ELF-1 (cell line): ENCODE data around the gene PPP1R14B.
A peak's percentile ranks its signal among the peaks of the same experiment; 100 is the strongest.

ENCODE experiments used
- DNase-seq: peaks from one replicate; pipeline ENCODE4 v3.0.0-alpha.2; 2016; ENCODE audit warnings: low read depth, low spot score

Gene PPP1R14B, protein sequence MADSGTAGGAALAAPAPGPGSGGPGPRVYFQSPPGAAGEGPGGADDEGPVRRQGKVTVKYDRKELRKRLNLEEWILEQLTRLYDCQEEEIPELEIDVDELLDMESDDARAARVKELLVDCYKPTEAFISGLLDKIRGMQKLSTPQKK

DNA sequence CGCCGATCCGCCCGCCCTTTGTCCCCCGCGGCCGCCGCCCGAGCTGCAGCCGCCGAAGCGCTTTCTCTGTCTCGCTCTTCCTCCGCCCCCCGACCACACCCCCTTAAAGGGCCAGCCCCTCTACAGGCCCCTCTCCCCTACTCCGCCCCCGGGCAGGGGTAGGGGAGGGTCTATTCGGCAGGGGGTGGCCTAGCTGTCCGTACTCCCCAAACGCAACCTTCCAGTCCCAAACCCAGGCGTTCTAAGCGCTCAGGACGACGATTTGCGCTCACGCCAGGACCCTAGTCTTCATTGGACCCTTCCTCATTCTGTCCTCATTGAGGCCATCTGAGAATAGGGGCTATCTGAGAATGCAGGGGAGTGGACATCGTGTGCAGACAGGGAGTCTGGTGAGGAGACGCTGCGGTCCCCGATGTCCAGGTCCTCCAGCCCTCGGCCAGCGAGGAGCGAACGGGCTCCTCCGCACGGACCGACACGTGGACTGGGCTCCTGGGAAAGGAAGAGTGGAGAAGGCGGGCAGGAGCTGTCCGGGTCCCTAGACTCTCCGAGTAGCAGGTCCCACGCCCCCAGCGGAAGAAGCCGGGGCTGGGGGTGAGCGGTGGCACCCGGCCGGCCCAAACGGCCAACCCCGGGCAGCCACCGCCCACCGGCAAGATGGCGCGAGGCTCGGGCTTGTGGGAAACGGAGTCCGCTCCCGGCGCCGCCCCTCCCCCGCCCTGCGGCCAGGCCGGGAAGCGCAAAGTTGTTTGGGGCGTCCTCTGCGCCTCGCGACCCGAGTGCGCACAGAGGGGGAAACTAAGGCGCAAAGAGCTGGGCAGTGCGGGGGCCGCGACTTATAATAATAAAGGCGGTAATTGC lies at the start of gene PPP1R14B:
TSS of gene PPP1R14B (minus strand) at position 73 of the 858 bp plus-strand sequence. CDS start 270 bp downstream, outside the sequence.
- peak; percentile 94 for DNase-seq

DNA sequence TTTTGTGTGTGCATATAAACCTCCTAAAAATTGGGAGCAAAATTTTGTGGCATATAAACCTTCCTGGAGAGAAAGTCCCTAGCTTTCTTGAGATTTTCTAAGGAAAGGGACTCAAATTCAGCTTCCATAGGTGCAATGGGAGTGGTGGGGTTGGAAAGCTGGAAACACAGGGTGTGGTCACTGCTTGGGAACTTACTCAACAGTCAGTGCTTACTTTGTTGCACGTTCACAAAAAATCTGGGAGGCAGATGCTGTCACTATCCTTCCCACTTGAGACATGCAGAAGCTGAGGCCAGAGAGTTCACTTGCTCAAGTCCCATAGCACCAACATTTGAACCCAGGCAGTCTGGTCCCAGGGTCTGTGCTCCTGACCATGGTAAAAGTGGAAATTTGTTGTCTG lies 49.5 kb upstream of the PPP1R14B start:
- no peak for DNase-seq

DNA sequence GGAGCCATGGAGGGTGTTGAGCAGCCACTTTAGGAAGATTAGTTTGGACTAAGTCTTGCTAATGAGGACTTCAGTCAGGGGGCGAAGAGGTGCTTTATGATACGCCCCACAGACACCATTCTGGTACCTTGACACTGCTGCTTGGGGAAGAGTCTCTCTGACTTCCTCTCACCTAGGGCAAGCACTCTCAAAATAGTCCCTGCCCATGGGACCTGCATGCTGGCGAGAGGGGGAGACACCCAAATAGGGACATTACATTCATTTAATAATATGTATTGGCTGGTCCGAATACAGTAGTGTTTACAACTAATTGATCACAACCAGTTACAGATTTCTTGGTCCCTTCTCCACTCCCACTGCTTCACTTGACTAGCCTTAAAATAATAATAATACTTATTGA lies 49.0 kb upstream of the PPP1R14B start:
- no peak for DNase-seq

DNA sequence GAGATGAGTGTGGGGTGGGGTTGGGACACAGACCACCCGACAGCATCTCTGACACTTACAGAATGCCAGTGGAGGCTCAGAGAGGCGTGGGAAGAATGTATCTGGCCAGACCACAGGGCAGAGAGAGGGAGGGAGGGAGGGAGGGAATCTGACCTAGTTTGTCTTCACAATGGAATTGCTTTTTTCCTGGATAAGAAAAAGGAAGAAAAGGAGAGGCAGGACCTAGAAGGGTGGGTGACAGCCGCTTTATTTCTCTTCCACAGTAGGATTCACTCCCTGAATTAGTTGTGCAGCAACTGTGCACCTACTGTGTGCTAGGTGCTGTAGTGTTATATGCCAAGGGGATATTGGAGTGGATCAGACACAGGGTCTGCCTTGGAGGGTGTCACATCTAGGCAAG lies 48.0 kb upstream of the PPP1R14B start:
- no peak for DNase-seq

DNA sequence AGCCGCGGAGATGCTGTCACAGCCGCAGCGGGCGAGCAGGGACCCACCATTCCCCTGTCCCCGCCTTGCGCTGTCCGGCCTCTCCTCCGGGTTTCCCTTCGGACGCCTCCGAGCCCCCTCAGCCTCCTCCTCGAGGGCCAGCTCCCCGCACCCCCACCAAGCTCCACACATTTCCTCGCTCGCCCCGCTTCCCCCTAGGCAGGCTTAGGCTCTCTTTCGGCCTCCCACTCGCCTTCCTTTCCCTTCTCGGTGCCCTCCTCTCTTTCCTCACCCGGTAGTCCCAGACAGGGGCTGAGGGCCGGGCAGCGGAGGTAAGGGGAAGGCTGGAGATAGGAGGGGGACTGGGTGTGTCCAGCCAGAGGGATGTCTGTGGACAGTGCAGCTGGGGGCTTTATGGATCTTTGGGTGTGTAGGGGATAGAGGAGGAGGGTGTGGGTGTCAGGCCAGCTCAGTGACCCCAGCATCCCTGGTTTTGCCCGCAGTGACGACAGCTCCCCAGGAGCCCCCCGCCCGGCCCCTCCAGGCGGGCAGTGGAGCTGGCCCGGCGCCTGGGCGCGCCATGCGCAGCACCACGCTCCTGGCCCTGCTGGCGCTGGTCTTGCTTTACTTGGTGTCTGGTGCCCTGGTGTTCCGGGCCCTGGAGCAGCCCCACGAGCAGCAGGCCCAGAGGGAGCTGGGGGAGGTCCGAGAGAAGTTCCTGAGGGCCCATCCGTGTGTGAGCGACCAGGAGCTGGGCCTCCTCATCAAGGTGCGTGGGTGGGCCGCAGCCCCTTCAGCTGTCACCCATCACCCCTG lies 45.9 kb upstream of the PPP1R14B start:
- DNase-seq: no peak

DNA sequence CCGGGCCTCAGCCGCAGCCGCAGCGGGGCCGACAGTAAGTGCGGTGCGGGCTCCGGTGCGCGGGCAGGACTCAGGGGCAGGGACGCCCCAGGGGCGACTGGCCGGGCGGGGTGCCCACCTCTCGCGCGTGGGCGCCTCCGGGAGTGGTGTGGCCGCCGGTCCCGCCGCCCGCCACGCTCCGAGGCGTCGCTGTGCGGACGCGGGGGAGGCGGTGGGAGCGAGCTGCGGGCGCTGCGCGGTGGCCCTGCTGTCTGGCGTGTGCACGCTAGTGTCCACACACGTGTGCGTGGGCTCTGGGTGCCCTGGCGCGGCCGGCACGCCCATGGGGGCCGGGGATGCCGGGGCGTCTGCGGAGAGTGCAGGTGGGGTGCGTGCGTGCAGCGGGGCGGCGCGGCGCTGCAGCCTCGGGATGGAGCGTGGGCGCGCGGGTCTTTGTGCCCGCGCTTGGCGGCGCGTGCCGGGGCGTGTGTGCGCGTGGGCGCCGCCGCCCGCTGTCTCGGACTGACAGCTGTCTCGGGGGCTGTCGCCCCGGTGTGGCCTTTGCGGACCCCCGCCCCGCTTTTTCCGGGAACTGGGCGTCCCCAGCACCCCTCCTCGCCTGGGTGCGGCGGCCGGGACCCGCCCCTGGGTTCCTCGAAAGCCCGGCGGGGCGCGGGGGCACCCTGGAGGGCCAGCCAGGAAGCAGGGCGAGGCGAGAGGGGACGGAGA lies 45.2 kb upstream of the PPP1R14B start:
- DNase-seq: no peak

DNA sequence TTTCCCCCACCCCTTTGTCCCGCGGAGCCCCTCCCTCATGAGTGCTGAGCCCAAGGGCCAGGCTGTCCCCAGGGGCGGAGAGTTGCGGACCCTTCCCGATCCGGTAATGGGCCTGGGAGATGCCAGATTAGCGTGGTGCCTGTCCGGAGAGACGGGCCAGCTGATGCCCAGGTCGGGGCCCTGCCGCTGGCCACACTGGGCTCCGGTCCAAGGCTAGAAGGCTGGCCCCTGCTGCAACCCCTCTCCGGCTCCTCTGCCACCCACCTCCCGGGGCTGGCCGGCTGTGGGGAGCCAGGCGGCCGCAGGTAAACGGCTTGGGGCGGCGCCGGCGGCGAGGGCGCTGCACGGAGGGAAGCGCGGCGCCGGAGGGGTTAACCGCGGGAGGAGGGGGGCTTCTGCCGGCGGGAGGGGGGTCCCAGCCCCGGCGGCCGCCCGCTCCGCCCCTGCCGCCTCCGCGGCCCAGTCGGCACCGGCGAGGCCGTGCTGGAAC lies 44.6 kb upstream of the PPP1R14B start, which contains the start of gene KCNK4:
TSS of gene KCNK4 (plus strand) at position 41 of the 490 bp plus-strand sequence. CDS start 1,717 bp downstream, outside the sequence.
- no peak for DNase-seq

DNA sequence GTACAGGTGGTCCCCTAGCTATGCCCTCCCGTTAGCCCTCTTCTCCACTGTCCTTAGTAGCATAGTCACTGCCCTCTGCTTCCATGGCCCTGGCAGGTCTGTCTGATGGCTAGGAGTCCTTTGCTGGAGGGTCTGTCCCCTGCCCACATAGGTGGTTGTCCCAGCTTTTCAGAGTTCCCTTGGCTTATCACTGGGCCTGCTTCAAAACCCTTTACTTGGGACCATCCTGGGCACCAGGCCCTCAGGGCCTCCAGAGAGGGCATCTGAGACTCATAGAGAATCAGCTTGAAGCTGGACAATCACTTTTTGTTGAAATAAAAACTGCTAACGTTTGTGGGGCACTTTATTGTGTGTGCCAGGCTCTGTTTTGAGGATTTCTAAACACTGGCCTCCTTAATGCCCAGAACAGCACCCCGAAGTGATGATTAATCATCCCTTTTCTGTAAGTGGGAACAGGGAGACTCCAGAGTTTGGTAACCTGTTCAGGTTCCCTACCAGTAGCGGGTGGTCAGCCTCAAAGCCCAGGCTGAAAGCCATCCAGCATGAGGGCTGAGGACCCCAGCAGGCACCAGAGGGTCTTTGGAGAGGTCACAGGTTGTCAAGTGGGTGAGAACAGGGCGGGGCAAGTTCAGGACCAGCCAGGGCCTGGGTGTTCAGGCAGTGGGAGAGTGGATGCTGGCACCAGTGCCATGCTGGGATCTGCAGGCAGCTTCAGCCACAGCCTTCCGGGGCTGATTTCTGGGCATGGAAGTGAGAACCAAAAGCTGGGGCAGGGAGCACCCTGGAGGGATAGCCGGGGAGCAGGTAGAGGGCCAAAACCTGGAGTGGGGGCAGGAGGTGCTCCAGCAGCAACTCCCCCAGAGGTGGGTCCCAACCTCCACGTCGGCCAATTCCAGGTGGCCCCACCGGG lies 43.9 kb upstream of the PPP1R14B start:
- no peak for DNase-seq

DNA sequence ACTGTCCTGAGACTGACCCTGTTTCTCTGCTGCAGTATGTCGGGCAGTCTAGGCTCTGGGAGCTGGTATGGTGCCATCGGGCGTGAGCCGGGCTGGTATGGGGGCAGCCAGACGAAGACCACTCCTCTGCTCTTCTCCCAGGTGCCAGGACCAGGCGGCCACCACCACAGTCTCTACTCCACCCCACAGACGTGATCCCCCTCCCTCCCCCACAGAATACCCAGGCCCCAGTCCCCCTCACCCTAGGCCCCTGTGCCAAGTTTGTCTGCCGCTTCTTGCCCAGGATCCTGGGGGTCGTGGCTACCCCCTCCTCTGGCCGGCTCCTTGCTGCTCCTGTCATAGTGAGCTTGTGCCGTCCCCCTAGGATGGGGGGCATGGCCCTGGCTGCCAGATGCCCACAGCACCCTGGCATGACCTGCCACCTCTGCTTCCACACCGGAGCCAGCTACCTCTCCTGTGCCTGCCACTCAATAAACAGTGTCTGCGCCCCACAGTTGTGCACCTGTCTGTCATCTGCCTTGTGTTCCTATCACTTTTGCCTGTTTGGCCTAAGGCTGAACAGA lies 42.3 kb upstream of the PPP1R14B start:
- DNase-seq: no peak

DNA sequence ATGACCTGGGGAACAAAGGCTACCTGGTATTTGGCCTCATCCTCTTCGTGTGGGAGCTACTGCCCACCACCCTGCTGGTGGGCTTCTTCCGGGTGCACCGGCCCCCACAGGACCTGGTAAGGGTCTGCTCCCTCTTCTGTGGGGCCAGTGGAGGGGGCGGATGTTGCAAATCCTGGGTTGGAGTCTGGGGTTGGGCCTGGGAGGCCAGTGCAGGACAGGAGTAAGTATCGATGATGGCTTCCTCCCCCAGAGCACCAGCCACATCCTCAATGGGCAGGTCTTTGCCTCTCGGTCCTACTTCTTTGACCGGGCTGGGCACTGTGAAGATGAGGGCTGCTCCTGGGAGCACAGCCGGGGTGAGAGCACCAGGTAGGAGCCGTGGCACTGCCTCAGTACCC lies 41.6 kb upstream of the PPP1R14B start:
- DNase-seq: no peak

DNA sequence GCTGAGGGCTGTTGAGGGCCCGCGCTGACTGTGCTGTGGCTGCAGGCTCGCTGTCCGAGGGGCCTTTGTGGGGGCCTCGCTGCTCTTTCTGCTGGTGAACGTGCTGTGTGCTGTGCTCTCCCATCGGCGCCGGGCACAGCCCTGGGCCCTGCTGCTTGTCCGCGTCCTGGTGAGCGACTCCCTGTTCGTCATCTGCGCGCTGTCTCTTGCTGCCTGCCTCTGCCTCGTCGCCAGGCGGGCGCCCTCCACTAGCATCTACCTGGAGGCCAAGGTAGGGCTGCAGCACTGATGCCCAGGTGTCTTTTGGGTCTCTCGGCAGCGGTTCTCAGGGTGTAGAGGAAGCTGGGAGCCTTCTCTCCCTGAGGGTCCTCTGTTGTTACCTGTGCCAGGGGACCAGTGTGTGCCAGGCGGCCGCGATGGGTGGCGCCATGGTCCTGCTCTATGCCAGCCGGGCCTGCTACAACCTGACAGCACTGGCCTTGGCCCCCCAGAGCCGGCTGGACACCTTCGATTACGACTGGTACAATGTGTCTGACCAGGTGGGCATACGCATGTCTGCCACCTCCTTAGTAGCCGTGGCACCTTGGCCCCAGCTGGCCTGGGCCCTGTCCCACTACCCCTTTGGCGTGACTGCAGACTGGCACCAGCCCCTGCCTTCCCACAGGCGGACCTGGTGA lies 41.1 kb upstream of the PPP1R14B start:
- no peak for DNase-seq

DNA sequence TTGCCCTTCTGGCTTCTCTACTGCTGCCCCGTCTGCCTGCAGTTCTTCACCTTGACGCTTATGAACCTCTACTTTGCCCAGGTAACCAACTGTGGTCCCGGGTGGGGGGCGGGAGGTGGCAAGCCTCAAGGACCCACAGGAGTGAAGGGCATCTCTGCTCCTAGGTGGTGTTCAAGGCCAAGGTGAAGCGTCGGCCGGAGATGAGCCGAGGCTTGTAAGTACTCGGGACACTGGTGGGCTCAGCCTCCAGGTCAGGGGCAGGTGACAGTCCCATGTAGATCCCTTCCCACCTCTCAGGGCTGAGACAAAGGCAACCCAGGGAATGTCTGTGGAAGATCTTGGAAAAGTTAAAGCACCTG lies 40.0 kb upstream of the PPP1R14B start:
- no peak for DNase-seq

DNA sequence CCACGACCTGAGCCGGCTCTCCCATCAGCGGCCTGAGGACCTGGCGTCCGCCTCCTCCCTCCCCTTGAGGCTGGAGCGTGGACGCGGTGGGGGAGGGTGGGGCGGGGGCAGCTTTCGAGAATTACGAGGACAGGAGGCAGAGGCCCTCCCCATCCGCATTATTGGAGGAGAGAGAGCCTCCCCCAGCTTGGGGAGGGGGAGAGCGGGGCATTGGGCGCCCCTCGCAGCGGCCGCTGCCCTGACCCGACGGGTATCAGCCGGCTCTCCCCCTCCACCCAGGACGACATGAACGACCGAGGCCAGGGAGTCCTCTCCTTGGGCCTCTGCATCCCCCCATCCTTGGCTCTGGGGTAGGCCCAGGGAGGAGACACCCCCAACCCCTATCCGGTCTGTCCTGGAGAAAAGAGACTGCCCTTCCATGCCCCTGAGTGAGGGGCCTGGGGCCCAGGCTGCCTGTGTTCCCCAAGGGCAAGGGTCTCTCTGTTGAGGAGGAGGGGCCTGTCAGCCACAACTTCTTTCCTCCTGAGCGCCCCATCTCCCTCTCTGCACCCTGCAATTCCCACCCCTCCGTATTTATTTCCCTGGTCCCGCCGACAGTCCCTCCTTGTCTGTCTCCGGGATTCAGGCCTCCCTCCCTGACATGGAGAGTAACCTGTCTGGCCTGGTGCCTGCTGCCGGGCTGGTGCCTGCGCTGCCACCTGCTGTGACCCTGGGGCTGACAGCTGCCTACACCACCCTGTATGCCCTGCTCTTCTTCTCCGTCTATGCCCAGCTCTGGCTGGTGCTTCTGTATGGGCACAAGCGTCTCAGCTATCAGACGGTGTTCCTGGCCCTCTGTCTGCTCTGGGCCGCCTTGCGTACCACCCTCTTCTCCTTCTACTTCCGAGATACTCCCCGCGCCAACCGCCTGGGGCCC lies 39.4 kb upstream of the PPP1R14B start:
- no peak for DNase-seq

DNA sequence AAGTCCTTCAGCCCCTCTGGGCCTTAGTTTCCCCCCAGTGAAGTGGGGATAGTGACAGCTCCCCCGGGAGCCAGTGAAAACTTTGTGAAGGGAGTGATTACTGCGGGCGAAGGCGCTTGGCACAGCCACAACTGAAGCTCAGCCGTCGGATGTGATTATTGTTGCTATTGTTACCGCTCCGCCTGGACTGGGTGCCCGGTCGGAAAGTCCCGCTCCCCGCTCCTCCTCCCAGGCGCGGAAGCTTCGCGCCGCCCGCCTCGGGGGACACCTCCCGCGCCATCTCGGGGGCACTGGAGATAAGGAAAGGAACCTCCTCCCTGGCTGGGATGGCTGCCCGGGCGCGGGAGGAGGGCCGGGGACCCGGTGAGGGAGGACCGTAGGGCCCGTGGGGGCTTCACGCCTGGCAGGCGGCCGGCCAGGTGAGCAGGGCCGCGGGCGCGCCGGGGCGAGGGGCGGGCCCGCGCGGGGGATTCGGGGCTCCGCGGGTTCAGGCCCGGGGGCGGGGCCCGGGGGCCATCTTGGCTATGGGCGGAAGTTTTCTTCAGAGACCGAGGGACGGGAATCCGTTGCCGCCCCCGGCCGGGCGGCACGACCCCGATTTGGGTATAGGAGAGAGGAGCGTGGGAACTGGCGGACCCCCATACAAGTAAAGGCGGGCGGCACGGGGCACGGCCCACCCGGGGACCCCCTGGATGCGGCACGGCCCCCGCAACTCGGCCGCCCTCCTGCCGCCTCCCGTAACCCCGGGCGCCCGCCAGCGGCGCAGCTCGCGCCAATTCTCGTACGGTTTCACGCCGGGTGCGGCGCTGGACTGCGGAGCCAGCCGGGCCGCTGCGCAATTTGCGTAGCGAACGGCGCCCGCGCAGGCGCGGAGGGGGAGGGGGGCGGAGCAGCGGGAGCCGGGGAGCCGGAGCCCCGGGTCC lies 38.5 kb upstream of the PPP1R14B start, which contains the start of gene GPR137:
TSS of gene GPR137 (plus strand) at position 887 of the 923 bp plus-strand sequence. CDS start 677 bp downstream, outside the sequence.
- DNase-seq: peak; percentile 88

DNA sequence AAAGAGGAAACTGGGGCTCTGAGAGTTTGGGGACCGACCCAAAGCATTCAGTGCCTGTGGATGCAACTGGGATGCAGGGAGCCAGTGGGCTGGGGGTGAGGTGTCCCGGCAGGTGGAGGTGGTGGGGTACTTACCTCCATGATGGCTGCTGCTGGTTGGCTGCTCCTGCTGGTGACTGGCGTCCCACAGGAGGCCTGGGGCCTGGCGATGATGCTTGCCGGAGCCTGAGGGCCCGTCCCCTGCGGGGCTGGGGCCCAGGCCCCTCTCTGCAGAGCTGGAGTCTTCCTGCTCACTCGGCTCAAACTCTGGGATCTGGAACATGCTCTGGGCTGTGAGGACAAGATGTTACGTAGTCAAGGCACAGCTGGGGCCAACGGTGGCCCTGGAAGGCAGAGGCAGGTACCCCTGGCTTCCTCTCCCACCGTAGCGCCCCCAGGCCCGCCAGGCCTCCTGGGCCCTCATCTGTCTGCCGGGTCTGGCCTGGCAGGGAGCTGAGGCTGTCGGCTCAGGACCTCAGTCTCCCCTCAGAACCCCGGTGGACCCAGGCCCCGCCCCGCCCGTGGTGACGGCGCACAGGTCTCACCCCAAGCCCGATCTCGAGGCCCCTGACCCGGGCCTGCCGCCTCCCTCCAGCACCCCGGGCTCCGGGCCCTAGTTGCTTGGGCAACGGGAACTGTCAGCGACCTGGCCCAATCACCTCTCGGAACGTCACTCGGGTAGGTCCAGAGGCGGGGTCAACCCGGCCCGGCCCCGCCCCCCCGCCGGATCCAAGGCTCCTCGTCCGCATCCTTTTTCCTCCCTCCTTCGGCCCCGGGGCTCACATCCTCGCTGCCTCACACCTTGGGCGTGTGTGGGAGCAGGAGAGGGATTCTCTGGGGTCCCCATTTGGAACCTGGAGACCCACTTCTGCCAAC lies 37.6 kb upstream of the PPP1R14B start, which contains the start of gene BAD:
TSS of gene BAD (minus strand) at position 618 of the 914 bp plus-strand sequence. CDS start at position 321, 297 bp downstream.
- peak; percentile 97 for DNase-seq

DNA sequence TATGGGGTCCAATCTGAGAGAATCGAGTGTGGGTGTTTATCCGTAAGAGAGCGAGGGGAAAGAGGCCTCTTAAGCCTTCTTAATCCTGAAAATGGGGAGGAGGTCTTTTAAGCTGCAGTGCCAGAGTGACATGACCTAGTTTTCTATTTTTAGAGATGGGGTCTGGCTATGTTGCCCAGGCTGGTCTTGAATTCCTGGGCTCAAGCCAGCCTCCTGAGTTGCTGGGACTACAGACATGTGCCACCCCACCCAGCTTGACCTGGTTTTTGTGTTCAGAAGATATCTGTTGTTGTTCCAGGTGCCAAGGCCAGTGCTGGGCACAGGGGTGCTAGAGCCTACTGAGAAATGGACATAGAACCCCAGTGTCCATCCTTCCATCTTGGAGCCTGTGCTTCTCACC lies 36.3 kb upstream of the PPP1R14B start:
- DNase-seq: no peak
